A172 (cell line): ENCODE measurements around the gene HES6. TPM values are rescaled to one million over a fixed set of nuclear protein-coding genes. Genes with fewer than 3 reads are reported as not detected.
"Not testable (repeated sequence)": the region's sequence is repeated elsewhere in the genome, so short reads cannot be mapped to it uniquely, and the experiment has no call there.

Experiments
- DNase-seq: peaks from one replicate; pipeline ENCODE4 v3.0.0-alpha.2; 2015; ENCODE audit warnings: low spot score
- total RNA-seq: library from RNA; depleted of rRNA; stranded (reverse); fragments of >200 nt; shearing (Covaris generic); gene quantifications from 2 replicates; pipeline ENCODE4 v1.2.3, GENCODE V29; 2014

The HES6 gene
- total RNA-seq, 1 experiment from 2014 or later, result 28.6 TPM

DNA sequence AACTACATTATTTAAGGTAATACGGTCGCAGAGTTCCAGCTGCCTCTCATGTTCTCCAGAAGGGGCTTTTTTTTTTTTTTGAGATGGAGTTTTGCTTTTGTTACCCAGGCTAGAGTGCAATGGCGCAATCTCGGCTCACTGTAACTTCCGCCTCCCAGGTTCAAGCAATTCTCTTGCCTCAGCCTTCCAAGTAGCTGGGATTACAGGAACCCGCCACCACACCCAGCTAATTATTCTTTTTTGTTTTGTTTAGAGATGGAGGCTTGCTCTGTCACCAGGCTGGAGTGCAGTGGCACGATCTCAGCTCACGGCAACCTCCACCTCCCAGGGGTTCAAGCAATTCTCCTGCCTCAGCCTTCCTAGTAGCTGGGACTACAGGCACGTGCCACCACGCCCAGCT is 33.6 kb upstream of the HES6 start:
- not testable (repeated sequence) for DNase-seq

DNA sequence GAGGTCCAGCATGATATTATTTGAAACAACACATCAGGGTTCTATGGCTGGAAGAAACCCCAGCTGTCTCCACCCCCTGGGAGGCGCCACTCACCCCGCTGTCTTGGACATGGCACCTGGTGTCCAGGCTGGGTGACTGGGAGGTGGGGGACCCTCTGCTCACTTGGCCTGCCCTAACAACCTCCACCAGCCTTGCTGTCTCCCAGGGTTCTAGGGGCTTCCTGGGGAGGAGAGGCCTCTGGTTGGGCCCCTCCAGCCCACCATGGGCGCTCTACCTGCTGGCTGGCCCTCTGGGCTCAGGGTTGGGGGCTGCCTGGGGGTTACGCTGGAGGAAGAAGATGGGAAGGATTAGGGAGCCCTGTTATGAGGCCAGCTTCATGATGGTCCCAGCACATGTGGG is 32.3 kb upstream of the HES6 start:
- no peak for DNase-seq

DNA sequence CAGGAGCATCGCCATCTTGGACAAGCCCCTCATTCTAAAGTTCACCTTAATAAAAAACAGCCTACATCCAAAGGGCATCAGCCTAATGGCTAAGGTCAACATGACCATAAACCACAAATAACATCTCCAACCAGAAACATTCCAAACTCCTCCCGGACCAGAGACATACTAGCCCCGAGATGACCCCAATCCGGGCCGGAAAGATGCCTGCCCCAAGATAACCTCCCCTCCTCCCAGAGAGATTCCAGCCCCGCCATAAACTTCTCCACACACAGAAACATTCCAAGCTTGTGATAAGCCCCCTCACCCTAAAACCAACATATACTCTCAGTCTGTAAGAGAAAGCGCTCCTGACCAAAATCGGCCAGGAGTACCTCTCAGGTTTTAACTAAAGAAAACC is 31.8 kb upstream of the HES6 start:
- not testable (repeated sequence) for DNase-seq

DNA sequence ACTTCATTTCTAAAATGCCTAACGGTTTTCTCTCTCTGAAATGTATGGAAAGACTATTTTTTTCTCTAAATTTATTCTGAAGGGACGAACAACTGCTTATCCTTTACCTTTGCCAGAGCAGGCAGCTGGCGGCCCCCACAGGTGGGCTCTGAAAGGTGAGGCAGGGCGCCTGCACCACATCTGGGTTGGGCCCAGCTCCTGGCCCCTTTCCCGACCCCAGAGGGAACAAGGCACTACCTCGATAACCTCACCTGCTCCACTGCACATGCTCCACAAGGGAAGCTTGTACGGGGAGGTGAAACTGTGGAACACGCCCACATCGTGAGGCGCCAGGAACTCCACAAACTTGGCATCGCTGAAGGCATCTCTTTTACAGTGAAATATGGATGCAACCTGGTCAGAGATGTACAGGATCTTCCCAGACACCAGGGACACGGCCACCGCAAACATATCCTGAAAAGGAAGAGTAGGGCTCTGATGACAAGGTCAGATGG is 31.3 kb upstream of the HES6 start:
- DNase-seq, result no peak

DNA sequence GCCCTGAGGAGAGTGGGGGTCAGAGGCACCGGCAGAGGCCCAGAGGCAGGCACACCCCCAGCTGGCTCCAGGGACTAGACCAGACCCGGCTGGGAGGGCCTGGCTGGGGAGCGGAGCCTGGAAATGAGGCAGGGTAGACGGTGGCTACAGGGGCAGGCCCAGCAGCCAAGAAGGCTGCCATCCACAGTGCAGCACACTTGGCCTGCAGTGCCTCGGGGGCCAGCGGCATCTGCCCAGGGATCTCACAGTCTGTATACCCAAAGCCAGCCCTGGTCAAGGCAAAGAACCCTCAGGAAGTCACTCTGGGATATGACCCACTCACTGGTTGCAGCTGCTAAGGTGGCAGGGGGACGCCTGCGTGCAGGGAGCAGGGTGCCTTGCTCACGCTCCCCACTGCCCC is 30.8 kb upstream of the HES6 start:
- no peak for DNase-seq

DNA sequence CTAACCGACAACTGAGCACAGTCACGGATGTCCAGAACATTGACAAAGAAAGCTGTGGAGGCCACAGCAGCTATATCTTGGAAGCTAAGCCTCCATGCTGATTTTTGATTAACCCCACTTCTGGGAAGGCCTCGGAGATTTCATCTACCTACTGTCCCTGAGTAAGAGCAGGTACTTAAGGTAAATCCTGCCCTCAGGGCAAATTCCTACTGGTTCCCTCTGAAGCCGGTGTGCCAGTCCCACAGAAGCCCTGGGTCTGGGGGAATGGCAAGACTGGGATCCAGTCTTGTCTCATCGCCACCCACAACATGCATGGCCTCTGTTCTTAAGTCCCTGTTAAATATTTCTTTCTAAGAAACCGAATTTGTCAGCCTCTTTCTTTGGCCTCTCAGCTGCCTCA is 29.9 kb upstream of the HES6 start:
- DNase-seq, result no peak

DNA sequence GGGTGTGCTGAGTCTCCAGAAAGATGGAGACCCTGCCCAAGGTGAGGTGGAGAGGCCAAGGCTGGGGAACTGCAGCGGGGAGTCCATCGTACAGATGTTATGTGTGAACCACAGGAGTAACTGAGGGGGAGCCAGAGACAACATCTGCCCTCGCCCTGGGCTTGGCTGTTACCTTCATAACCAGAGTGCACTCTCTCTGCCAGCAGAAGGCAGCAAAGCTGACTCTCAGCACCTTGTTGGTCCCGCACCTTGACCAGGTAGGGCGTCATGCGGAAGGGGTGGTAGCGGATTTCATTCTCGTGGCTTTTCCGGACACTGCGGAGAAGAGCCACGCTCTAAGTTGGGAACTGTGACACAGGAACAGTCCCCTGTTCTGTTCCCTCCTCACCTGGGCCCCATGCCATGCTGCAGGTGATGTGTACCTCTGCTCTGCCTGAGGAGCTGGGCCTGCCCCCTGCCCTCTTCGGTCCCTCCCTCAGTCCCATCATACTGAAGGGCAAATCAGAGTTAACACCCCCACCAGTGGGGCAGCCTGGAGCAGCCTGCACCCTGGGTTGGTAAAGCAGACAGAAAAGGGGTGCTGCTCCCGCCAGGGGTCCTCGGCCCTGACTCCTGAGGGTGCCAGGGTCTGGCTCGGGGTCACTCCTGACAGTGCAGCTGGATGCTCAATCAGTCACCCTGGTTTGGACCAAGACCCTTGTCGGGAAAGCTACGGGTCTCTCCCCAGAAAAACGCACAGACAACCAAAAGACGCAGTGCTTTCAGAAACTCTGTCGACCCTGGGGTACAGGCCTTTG is 28.2 kb upstream of the HES6 start:
- no peak for DNase-seq

DNA sequence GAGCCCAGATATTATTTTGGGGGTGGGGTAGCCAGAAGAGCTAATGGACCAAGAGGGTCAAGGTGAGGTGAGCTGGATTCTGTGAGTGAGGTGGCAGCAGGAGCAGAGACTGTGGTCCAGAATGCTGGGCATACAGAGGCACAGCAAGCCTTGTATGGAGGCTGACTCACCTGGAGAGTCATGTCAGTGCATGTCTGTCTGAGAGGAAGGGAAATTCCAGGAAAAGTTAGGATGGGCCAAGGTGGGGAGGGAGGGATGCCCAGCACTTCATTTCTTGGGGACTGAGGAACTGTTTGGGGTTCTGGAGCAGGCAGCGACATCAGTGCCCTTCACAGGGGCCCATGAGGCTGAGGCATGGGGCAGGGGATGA is 27.5 kb upstream of the HES6 start:
- DNase-seq, result peak; percentile 26

DNA sequence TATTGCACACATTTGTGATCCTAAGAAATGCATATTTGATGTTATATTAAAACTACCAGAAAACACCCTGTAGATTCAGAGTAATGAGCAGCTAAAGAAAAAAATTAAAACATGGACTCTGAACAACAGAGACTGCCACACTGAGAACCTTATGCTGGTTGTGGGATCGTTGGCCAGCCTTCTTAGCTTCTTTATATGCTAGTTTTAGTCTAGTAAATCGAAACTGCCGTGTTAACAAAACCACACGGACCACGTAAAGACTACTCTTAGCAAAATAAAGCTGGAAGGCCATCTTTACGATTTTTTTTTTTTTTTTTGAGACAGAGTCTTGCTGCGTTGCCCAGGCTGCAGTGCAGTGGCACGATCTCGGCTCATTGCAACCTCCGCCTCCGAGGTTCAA is 25.8 kb upstream of the HES6 start:
- DNase-seq, result no peak

DNA sequence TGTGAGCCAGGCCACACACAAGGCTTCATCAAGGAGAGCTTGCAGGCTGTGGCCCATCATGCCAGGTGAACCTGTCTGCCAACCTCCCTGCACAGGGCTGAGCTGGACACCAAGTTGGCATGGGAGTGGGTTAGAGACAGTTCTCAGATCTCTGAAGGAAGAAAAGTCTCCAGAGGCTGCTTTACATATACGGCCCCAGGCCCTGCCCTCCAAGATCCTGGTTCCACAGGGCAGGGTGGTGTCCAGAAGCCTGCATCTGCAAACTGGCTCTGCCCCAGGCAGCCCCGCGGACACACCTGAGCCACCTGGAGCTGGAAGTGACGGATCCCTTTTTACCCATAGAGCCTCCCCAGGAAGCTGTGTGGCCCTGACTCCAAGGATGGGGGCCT is 24.2 kb upstream of the HES6 start:
- DNase-seq, result no peak

DNA sequence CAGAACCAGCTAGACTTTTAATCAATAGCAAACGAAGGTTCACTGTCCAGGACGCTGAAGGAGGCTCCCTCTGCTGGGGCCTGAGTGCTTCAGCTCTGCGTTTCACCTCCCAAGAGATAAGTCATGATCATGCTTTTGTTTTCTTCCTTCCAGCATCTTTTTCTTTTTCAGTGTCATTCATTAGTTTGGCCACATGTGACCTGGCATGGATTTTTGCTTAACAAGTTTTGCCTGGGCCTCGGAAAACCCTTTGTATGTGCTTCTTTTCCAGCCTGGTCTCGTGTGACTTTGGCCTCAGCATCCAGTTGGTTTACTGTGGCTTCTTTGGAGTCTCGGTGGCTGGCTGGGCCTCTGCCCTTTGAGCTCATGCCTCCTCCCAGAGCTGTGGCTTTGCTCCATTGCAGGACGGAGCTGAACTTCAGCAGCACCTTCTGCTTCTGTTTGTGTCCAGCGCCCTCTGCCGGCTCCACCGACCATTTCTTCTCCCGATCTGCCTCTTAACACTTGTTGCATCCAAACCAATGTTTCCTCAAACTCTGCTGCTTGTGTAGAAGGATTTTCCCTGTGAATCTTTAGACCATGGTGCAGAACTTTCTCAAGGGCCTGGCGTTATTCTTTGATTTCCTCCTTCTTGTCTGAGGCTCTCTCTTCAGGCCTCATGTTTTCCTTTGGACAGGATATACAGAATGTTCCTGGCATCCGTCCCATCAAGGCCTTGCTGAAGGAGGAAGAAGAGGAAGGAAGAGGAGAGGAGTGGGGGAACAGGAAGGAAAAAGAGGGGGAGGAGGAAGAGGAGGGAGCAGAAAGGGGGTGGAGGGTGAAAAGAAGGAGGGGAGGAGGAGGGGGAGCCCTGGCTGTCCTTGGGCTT is 23.6 kb upstream of the HES6 start:
- DNase-seq, result peak; percentile 88

DNA sequence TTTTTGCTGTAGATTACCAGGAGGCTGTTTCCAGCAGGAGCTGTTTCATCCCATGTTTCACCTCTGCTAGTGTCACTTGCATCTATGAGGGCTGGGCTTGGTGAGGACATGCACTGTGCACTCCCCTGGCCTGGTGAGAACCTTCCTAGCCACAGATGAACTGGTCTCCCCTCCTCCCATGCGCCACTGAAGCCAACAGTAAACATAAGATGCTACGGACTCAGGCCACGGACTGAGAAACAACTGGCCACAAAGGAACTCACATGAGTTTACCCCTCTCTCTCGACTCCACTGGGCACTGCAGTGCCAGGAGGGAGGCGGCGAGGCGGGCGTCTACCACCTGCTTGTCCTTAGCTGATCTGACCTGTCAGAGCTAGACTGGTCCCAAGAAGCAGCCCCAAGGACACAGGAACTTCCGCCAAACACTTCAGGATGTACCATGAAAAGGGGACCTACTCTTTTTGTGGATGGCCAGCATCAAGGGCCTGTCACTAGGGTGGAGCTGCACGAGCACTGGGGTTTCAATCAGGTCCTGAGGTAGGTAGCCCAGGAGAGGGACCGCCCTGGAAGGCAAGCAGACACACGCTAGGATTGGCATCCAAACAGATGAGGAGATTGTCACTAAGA is 22.8 kb upstream of the HES6 start:
- DNase-seq, result no peak

DNA sequence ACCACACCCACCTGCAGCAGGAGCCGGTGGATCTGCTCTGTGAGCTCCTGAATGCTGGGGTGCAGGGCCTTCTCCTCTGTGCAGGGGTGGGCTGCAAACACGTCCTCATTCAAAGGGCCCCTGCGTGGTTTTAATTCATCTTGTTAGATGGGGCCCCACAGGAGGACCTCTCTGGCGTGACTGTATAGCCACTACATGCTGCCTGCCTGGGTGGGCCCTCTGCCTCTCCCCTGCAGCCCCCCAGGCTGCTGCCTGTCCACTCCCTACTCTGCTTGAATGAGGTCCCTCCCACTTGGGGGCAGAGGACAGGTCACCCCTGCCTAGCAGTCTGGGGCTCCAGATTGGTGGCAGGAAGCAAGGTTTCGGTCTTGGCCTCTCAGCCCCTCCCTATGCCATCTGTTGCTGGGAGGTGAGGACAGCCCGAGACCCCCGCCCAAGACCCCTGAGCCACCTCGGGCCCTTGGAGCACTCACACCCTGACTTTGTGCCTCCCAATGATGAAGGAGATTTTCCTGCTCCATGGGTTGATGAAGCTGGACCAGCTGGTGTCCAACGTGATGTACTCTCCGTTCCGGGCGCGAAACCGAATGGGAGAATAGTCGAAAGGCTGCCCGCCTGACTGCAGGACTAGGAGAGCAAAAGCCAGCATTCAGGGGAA is 22.0 kb upstream of the HES6 start:
- no peak for DNase-seq

DNA sequence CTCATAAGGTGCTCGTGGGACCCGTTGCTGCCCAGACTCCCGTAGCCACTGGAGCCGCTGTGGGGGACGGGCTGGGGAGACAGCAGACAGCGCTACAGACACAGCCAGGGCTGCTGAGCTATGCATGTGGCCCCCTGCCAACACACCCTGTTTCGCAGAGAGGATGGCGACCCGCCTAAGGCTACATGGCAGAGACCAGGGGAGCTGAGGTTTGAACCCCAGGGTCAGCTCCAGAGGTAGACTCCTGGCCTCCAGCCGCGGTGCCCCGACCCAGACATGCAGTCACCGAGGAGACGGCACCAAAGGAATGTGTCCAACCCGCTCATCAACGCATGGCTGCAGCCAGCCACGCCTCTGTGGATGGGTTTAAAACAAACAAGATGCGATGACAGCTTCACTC is 21.0 kb upstream of the HES6 start:
- DNase-seq, result peak; percentile 33

DNA sequence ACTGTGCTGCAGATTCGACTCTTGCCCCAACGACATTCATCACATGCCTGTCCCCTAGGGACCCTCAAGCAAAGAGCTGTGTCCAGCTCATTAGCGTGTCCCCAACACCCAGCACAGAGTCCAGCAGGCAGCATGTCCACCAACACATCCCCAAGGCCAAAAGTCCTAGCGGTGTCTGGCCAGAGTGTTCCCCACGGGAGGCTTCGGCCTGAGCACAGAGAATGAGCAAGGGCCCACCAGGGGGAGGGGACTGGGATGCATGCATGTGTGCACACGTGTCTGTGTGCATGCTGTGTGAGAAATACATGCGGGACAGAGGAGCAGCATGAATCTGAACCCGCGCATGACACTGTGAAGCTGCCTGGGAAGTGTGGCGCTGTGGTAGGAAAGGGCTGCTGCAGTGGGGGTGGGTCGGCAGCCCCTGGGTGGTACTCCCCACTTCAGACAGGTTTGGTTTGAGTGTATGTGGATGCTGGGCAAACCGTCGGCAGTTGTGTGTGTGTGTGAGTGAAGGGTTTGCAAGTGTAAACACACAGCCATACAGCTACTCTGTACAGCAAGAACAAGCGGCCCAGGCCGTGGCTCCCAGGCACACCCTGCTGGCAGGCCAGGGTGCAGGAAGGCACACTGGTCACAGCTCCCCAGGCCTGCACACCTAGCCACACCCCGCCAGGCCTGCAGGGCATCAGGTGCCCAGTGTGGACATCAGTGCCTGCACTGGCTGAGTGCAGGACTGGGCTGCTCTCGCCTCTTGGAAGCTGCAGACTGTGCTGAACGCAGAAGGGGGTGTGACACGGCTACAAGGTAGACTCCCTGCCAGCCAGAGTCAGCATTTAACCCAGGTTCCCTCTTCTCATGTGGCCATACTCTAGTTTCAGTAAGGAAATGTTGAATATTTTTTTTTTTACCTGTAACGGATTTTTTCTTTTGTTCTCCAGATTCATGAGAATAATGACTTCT is 19.5 kb upstream of the HES6 start:
- no peak for DNase-seq

DNA sequence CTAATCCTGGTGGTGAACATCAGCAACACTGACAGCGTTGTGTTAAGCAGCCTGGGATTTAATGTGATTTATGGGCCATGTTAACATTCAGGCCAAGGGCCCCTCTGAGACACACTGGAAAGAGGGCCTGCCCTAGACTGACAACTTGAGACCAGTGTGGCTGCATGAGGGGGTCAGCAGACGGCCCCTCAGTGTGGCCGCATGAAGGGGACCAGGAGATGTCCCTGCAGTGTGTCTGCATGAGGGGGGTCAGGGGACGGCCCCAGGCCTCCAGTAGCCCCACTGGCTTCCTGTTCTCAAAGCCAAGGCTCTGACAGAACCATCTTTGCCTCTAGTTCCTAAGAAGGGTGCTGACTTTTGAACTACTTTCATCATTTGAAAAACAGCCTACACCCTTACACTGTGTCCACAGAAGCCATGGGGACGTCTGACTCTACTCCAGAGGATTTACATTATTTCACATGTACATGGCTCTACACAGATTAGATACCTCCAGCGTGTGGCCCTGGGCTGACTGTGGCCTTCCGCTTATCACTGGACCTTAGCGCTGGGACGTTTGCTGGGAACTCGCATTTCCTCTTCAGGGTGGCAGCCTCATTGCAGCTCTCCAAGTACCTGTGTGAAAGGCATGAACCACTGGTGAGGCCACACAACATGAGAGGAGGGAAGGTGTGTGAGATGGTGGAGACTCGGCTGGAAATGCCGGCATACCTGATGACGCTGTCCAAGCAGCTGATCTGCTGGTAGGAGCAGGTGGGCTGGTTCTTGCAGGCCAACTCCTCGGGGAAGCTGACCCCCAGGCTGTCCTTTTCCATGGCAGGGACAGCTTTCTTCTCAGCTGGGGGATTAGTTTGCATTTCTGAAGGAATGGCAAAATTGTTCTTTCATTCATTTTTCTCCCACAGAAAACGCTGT is 18.2 kb upstream of the HES6 start:
- DNase-seq, result no peak

DNA sequence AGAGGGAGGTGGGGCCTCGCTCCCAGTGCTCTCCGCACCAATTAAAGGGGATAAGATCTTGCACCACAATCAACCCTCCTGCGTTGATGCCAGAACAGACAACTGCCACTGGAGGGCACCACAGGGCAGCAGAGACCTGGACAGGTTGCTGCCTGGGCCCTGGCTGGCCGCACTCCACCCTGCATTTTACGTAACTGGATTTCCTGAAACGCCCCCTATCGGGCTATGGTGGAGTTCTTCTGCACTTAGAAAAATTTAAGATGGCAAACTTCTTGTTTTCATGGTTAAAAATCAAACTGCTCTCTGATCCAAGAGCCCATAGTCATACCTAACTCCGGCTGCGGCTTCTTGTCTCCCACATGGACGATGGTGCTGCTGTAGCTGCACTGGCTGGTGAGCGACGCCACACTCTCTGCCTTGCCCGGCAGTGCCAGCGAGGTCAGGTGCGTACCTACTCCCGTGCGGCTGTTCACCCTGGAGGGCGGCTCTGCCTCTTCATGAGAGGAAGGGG is 16.8 kb upstream of the HES6 start:
- peak; percentile 93 for DNase-seq

DNA sequence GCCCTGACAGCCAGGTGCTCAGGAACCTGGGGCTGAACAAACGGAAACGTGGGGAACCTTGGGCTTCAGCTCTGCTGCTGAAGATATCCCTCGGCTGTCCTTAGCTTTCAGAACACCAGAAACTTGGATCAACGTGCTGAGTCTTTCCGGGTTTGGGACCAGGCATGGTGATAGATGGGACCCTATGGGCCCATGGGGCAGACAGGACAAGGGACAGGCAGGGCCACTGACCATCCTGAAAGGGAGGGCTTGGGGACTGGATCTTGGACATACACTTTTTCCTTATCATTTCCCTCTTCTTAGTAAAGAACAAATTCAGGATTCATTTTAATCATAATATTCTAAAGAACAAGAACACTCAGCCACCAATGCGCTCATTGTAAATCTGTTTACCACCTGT is 16.3 kb upstream of the HES6 start:
- no peak for DNase-seq

DNA sequence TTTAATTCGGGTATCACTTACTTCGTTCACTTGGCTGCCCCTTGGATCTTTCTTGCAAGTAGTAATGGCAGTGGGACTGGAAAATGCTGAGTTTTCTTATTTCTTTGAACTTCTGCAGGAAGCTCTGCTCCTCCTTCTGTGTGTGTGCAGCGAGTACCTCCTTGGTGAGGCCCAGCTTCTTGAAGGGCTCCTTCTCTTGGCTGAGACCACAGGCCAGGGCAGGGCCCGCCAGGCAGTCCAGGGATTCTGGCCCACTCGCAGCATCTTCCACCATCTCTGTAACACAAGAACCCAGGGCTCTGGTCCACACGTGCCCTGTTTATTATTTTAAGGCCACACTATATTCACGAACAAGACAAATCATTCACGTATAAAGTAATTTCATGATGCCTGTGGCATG is 15.8 kb upstream of the HES6 start:
- no peak for DNase-seq

DNA sequence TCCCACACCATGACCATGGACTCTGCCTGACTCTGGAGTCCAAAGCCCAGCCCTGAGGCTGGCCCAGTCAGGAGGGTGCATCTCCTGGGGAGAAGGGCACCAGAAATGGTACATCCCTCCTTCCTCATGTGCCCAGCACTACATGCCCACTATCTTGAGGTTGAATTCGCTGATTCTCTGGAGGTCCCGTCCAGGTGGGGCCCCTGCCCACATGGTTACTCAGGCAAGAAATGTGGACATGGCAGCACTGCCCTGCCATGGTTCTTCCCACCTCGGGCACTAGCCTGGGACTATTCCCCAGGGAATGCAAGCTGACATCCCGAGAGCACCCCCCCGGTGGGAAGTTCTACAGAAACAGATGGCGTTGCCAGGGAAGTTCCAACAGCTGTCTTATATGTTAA is 15.3 kb upstream of the HES6 start:
- no peak for DNase-seq
